Activated T-helper 1 cell treated with anti-CD3 and anti-CD28 coated beads, Interleukin-12 subunit alpha, Interleukin-12 subunit beta, Interleukin-2, Interleukin-4 antibody, amounts not matched to agents 30 ng/mL and 10 ng/mL and 1 ng/mL, durations not matched to agents 14 hours and 24 hours and 36 hours (primary cell): Measurements from ENCODE around the gene NADK. TPM values are rescaled to one million over a fixed set of nuclear protein-coding genes. Genes with fewer than 3 reads are reported as not detected.
A peak's percentile ranks its signal among the peaks of the same experiment; 100 is the strongest.
"Not testable (repeated sequence)": the region's sequence is repeated elsewhere in the genome, so short reads cannot be mapped to it uniquely, and the experiment has no call there.

Experiments used
- DNase-seq: peaks from one replicate; pipeline ENCODE4 v3.0.0; 2021; ENCODE audit warnings: low spot score
- H3K27ac Mint-ChIP-seq: one replicate; pipeline ENCODE4 v1.8.0; 2021; ENCODE audit warnings: mild to moderate bottlenecking, mixed read lengths
- H3K27me3 Mint-ChIP-seq: one replicate; pipeline ENCODE4 v1.8.0; 2022; ENCODE audit warnings: mild to moderate bottlenecking, moderate library complexity, mixed read lengths; ENCODE audit not compliant: insufficient read depth
- H3K36me3 Mint-ChIP-seq: one replicate; pipeline ENCODE4 v1.8.0; 2021; ENCODE audit warnings: low read depth, mixed read lengths
- H3K4me1 Mint-ChIP-seq: one replicate; pipeline ENCODE4 v1.8.0; 2021; ENCODE audit warnings: low read depth, mixed read lengths
- H3K4me3 Mint-ChIP-seq: one replicate; pipeline ENCODE4 v1.8.0; 2021; ENCODE audit warnings: mild to moderate bottlenecking, moderate library complexity, mixed read lengths
- H3K9me3 Mint-ChIP-seq: one replicate; pipeline ENCODE4 v1.8.0; 2021; ENCODE audit warnings: mixed read lengths
- intact Hi-C: fragments of 100-400 bp; cut with micrococcal nuclease; formaldehyde crosslinking; loops from one replicate; pipeline ENCODE4 v1.15.1; 2024
- total RNA-seq: library from RNA; stranded (reverse); gene quantifications from 2 replicates; pipeline ENCODE4 v1.2.3, GENCODE V29; 2022

The NADK gene
- total RNA-seq, 1 donor from 2014 or later: 96.8 TPM

DNA sequence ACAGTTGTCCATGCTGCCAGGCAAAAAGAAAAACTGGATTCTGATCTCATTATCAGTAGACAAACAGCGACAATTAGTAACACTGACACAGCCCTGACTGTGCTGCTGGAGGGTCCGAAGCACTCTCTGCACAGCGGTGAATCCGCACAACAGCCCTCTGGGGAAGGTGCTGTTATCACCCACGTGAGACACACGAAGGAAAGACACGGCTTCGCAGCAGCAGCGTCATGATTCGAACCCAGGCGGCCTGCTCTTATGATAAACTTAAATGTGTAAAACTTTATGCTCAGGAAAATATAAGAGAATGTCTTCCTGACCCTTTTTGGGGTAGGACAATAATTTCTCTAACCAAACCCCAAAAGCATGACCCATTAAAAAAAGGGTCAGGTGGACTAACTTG lies 35.7 kb downstream of the NADK start:
- intact Hi-C loops, H3K27ac Mint-ChIP-seq, H3K4me1 Mint-ChIP-seq, DNase-seq, H3K36me3 Mint-ChIP-seq, H3K27me3 Mint-ChIP-seq, H3K9me3 Mint-ChIP-seq: not testable (repeated sequence)
- H3K4me3 Mint-ChIP-seq: peak overlapping the region; percentile 15

DNA sequence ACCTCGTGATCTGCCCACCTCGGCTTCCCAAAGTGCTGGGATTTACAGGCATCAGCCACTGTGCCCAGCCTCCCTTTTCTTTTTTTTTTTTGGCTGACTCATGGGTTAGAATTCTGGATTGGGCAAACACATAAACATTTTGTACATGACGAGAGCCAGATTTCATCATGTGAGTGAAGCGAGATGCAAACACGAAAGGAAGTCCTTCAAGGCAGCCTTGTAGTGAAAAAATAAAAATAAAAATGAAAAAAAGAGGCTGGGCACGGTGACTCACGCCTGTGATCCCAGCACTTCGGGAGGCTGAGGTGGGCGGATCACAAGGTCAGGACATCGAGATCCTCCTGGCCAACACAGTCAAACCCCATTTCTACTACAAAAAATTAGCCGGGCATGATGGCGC lies 37.3 kb downstream of the NADK start:
- H3K27ac Mint-ChIP-seq, intact Hi-C loops, H3K4me1 Mint-ChIP-seq, H3K36me3 Mint-ChIP-seq, H3K4me3 Mint-ChIP-seq, DNase-seq, H3K9me3 Mint-ChIP-seq, H3K27me3 Mint-ChIP-seq: not testable (repeated sequence)

DNA sequence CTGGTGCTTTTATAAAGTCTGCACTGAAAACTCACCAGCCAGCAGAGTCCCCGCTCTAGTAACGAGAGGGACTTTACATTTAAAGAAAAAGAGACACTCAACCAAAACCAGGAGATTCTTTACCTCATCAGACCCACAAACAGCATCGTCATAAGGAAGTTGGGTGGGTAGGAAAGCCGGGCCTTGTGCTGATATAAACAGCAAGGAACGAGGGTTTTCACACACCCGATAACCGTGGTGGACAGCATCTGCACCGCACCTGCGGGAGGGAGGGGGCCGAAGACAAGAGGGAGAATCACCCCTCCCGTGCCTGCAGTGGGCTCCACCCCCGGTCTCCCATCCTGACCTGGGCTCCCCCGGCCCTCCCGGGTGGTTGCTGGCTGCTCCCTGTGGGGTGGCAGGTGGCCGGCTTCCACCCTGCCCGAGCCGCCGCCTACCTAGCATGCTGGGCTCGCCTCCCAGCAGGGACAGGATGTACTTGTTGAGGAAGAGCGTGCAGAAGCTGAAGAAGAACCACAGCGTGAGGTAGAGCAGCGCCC lies 39.4 kb downstream of the NADK start:
- H3K9me3 Mint-ChIP-seq, H3K4me1 Mint-ChIP-seq, H3K4me3 Mint-ChIP-seq, H3K36me3 Mint-ChIP-seq, H3K27ac Mint-ChIP-seq, DNase-seq, intact Hi-C loops, H3K27me3 Mint-ChIP-seq: not testable (repeated sequence)

DNA sequence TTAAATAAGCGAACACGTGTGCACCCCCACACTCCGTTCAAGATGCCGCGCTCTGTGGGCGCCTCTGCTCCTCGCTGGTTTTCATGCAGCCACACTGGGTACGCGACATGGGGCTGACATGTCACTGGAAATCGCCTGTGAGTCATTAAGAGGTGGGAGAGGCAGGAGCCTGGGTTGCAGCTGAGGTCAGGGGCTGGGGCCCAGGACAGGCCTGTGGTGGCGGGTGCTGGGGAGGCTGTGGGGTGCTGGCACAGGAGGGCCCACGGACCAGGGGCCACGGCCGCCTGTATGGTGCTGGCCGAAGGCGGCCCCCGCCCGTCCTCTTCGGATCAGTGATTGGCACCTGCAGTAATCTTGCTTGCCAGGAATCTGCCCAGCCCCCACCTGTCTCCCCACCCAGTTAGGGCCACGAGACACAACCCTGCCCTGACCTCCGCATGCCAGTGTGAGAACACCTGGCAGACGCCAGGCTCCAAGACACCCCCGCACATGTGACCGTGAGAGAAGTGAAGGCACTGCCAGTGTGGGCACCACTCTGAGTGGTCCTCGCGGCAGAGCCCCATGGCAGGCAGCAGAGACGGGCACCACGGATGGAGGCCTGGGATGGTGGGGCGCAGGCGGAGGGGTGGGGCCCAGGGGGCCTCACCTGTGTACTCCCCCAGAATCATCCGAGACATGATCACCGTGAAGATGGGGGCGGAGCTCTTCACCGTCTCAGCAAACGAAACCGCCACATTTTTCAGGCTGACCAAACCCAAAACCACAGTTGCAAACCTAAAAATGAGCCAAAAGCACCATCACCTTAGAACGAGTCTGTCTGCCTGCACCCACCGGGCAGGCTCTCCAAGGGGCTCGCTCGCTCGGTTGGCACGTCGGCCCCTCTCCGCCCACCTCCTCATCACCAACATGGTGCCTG lies 40.3 kb downstream of the NADK start:
- H3K4me3 Mint-ChIP-seq, H3K9me3 Mint-ChIP-seq, intact Hi-C loops, H3K27me3 Mint-ChIP-seq, H3K27ac Mint-ChIP-seq, H3K4me1 Mint-ChIP-seq, H3K36me3 Mint-ChIP-seq, DNase-seq: not testable (repeated sequence)

DNA sequence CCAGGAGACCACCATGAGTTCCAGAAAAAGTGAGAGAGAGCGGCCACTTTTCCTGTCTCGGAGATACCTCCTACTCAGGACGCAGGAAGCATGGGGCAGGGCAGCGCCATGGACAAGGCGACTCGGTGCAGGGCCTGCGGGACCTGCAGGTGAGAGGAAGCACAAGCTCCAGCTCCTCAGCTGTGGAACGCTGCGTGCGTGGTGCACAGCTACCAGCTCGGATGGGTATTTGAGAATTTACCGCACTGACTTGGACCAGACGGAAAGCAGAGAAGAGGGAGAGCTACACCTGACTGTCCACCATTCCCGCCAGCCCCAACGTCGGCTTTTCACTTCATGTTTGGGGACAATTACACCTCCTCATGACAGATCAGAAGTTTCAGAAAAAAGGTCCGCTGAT lies 45.9 kb downstream of the NADK start:
- H3K4me3 Mint-ChIP-seq: no peak overlapping the region
- no peak overlapping the region for H3K27ac Mint-ChIP-seq
- H3K27me3 Mint-ChIP-seq: no peaks in the 10 kb centered on the region
- H3K36me3 Mint-ChIP-seq: peaks cover 16% of the 10 kb centered on the region
- intact Hi-C loops: no loop called here
- no peaks in the 10 kb centered on the region for H3K9me3 Mint-ChIP-seq
- DNase-seq: no peak
- peaks cover 14% of the 10 kb centered on the region for H3K4me1 Mint-ChIP-seq

DNA sequence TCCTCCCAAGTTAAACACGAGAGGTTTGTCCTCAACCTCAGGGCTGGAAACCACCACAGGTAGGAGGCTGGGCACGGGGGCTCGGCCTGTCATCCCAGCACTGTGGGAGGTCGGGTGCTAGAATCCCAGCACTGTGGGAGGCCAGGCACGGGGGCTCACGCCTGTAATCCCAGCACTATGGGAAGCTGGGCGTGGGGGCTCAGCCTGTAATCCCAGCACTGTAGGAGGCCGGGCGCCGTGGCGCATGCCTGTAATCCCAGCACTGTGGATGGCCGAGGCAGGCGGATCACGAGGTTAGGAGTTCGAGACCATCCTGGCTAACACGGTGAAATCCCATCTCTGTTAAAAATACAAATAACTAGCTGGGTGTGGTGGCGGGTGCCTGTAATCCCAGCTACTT lies 47.4 kb downstream of the NADK start:
- DNase-seq: no peak
- peaks cover 19% of the 10 kb centered on the region for H3K36me3 Mint-ChIP-seq
- H3K4me3 Mint-ChIP-seq: no peak overlapping the region
- no peak overlapping the region for H3K27ac Mint-ChIP-seq
- no peaks in the 10 kb centered on the region for H3K27me3 Mint-ChIP-seq
- H3K4me1 Mint-ChIP-seq: peaks cover 14% of the 10 kb centered on the region
- no peaks in the 10 kb centered on the region for H3K9me3 Mint-ChIP-seq
- intact Hi-C loops: no loop called here

DNA sequence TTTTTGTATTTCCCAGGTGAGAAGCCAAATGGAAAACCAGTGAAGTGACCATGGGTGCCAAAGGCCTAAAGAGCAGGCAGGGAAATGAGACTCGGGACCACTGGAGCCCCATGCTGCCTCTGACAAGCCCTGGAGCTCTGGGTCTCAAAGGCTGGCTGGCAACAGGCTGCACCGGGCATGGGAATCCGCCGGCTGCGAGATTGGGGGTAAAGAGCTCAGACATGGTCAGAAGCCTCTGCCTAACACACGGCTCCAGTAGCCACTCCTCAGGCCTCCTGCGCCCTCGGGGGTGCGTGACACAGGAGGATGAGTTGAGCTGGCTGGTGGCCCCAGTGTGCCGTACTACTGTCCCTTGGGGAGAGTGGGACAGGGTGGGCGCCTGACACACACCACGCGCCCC lies 48.0 kb downstream of the NADK start:
- H3K4me3 Mint-ChIP-seq, intact Hi-C loops, DNase-seq, H3K27ac Mint-ChIP-seq, H3K27me3 Mint-ChIP-seq, H3K9me3 Mint-ChIP-seq: not testable (repeated sequence)
- Mint-ChIP-seq H3K4me1 (peaks cover 14% of the 10 kb centered on the region), H3K36me3 (peaks cover 17% of the 10 kb centered on the region)

DNA sequence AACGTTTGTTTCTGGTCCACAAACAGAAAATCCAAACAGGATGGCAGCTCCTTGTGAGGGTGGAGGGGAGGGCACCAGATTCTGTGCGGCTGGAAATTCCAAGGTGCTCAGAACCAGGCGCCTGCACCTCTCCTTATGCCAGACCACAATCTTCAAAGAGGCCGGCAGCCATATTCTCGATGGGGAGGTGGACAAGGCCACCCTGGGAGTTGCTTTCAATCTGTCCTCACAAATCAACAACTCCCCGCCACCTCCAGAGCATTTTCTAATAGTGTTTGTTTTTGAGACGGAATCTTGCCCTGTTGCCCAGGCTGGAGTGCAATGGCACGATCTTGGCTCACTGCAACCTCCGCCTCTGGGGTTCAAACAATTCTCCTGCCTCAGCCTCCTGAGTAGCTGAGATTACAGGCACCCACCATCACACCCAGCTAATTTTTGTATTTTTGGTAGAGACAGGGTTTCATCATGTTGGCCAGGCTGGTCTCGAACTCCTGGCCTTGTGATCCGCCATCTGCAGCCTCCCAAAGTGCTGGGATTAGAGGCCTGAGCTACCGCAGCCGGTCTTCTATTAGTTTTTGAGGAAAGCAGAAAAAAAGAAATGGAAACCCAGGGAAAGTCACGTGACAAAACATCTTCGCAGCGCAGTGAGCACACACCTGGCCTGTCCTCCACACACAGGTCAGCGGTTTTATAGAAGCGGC lies 49.0 kb downstream of the NADK start:
- not testable (repeated sequence) for H3K9me3 Mint-ChIP-seq, H3K27me3 Mint-ChIP-seq, DNase-seq
- intact Hi-C loops: loop anchor here (10.0 kb wide), 1 partner anchor 114 kb away; the partner anchor contains the start of gene MIB2
- H3K27ac Mint-ChIP-seq: peak overlapping the region; percentile 90
- H3K36me3 Mint-ChIP-seq: peaks cover 20% of the 10 kb centered on the region
- H3K4me3 Mint-ChIP-seq: peak overlapping the region; percentile 45
- H3K4me1 Mint-ChIP-seq: peaks cover 14% of the 10 kb centered on the region

DNA sequence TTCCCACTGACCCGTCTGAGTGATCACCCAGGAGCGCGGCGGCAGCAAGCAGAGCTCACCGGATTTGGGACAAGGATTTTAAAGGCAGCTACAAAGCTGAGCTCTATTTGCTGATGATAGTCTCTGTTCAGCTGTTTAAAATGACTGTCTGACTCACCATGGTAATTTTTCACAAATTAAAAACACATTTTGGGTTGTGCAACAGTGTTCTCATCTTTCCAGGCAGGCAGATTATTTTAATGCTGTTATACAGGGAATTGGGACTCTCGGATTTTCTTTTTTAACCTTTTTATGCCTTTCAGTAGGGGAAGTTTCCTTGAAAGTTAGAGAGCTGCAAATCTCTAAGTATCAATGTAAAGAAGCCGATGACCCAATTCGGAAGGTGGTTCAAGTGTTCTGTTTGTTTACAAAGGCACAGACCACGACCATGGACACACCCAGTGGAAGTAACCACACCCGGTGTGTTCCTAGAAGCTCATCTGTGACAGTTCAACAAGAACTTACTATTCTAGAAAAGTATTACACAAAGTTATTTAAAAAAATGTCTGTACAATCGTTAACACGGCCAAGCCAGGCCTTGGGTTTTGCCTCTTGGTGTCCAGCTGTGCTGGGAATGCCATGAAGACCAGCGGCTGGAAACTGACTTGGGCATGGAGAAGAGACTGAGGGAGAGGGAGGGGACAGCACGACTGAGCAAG lies 49.8 kb downstream of the NADK start:
- H3K4me1 Mint-ChIP-seq: peaks cover 14% of the 10 kb centered on the region
- intact Hi-C loops: loop anchor here (10.0 kb wide), 1 partner anchor 114 kb away; the partner anchor contains the start of gene MIB2
- peak overlapping the region; percentile 90 for H3K27ac Mint-ChIP-seq
- H3K9me3 Mint-ChIP-seq, H3K27me3 Mint-ChIP-seq: not testable (repeated sequence)
- H3K4me3 Mint-ChIP-seq: peak overlapping the region; percentile 49
- H3K36me3 Mint-ChIP-seq: peaks cover 19% of the 10 kb centered on the region
- DNase-seq: peak; percentile 56

DNA sequence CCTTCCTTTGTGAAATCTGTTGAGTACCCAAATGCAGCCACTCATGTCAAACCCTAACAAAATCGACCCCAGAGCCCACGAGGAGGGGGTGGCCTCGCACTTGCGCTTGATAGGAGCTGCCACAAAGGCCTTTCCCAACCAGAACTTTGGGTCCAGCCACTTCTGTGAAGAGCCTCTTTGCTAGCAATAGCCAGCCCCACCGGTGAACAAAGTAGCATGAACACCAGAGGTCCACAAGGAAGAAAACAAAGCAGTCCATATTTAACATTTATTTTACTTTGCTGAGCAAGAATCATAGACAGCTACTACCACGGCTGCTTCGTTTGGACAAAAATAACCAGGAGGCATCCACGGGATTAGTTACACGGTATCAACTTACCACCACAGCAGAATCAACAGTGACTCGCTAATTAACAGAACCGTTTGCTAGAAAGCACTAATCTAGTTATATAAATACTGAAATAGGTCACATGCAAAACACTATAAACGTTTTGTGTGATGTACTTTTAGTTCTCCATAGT lies 51.1 kb downstream of the NADK start:
- H3K27ac Mint-ChIP-seq, H3K27me3 Mint-ChIP-seq, DNase-seq, H3K9me3 Mint-ChIP-seq: not testable (repeated sequence)
- Mint-ChIP-seq H3K4me1 (peaks cover 14% of the 10 kb centered on the region), H3K4me3 (peak overlapping the region; percentile 19), H3K36me3 (peaks cover 16% of the 10 kb centered on the region)
- intact Hi-C loops: loop anchor here (10.0 kb wide), 1 partner anchor 112 kb away; the partner anchor contains the start of gene MIB2

DNA sequence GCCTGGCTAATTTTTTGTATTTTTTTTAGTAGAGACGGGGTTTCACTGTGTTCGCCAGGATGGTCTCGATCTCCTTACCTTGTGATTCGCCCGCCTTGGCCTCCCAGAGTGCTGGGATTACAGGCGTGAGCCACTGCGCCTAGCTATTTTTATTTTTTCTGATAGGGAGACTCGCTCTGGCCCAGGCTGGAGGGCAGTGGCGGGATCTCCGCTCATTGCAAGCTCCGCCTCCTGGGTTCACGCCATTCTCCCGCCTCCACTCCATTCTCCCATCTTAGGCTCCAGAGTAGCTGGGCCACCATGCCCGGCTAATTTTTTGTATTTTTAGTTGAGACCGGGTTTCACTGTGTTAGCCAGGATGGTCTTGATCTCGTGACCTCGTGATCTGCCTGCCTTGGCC lies 52.2 kb downstream of the NADK start:
- Mint-ChIP-seq H3K4me3 (peak overlapping the region; percentile 72), H3K27ac (peak overlapping the region; percentile 67), H3K36me3 (peaks cover 19% of the 10 kb centered on the region), H3K4me1 (peaks cover 18% of the 10 kb centered on the region)
- H3K27me3 Mint-ChIP-seq, DNase-seq, H3K9me3 Mint-ChIP-seq: not testable (repeated sequence)
- intact Hi-C loops: loop anchor here (10.0 kb wide), 1 partner anchor 111 kb away; the partner anchor contains the start of gene MIB2
